ENCODE data around the gene REG3G.
"Not testable (repeated sequence)": the region's sequence is repeated elsewhere in the genome, so short reads cannot be mapped to it uniquely, and the experiment has no call there.

Gene REG3G

DNA sequence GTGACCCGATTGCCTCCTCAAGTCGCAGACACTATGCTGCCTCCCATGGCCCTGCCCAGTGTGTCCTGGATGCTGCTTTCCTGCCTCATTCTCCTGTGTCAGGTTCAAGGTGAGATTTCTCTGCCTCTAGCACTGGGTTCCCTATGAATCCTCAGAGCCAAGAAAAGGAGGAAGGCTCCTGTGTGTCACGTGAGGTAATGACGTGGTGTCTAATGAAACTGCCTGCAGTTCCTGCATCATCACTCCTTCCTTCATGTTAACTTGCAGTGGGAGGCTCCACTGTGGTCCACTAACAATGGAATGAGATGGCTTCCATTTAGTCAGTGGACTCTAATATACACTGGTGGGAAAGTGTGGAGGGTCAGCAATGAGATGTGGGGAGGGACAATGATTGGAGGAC, 559 bp downstream of the REG3G start:
- DNase-seq: no peak

DNA sequence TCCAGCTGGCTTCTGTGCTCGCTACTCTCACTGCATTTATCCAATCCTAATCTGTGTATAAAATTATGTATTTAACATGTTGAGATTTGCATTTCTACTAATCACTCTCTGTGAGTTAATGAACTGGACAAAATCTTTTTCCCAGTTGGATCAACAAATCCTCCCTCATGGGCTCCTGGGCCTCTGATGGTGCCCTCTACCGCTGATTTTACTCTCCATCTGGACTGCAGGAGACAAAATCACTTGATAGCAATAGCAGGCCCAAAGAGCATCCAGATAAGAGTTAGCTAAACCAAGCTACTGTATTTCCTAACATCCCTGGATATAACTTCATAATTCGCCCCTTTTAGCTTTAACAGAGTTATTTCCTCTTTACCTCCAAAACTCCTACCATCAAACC, 14.4 kb downstream of the REG3G start:
- DNase-seq: no peak

DNA sequence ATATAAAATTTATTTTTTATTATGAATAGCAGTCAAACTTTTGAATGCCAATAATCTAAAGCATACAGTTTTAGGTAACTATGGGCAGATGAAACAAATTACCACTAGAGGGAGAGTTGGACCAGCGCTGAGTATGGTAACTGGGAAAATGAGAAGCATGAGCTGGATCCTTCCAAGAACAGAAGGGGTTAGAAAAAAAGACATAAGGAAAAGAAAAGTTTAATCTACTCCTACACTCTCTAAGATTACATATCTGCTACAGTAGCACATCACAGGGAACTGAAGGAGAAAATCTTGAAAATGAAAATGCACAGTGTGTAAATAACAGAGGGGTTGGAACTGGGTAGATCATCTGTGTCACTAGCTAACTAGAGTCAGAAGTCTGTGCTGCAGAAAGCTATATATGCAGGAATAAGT, 15.5 kb downstream of the REG3G start:
- DNase-seq: no peak

- DNase-seq: not testable (repeated sequence)
Observed at GRCh38 chr2:79053486-79053885, 28.0 kb downstream of the REG3G start.

DNA sequence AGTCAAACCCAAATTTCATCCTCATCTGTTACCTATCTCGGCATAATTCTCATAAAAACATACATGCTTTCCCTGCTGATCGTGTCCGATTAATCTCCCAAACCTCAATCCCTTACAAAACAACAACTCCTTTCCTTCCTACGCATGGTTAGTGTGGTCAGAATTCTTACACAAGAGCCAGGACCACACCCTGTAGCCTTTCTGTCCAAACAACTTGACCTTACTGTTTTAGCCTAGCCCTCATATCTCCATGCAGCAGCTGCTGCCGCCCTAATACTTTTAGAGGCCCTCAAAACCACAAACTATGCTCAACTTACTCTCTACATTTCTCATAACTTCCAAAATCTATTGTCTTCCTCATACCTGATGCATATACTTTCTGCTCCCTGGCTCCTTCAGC, 29.3 kb downstream of the REG3G start:
- not testable (repeated sequence) for DNase-seq

- no peak for DNase-seq
Observed at GRCh38 chr2:79065201-79065600, 39.7 kb downstream of the REG3G start.

- no peak for DNase-seq
Observed at GRCh38 chr2:79071078-79071477, 45.6 kb downstream of the REG3G start.
